Trophoblast cell (in vitro differentiated cells and primary cell): Measurements from ENCODE around the gene AFMID.
A peak's percentile ranks its signal among the peaks of the same experiment; 100 is the strongest.

Source experiments
- DNase-seq, 2 donors: peaks; one replicate each; pipeline ENCODE4 v3.0.0-alpha.2; 2016
- H2AFZ ChIP-seq: 2 replicates; pipeline ENCODE4 v1.6.1; 2013; ENCODE audit warnings: low read length, moderate library complexity, mild to moderate bottlenecking; ENCODE audit not compliant: insufficient read depth, poor library complexity
- H2AK5ac ChIP-seq: 2 replicates; pipeline ENCODE4 v1.6.1; 2013; ENCODE audit warnings: mild to moderate bottlenecking, low read length
- H2BK120ac ChIP-seq: 2 replicates; pipeline ENCODE4 v1.6.1; 2013; ENCODE audit warnings: low read length, mild to moderate bottlenecking, moderate library complexity; ENCODE audit not compliant: insufficient read depth, poor library complexity
- H2BK12ac ChIP-seq: 2 replicates; pipeline ENCODE4 v1.6.1; 2013; ENCODE audit warnings: mild to moderate bottlenecking, low read length, moderate library complexity
- H2BK5ac ChIP-seq: 2 replicates; pipeline ENCODE4 v1.6.1; 2013; ENCODE audit warnings: low read length, low read depth, moderate library complexity, mild to moderate bottlenecking; ENCODE audit not compliant: poor library complexity
- H3K14ac ChIP-seq: 2 replicates; pipeline ENCODE4 v1.6.1; 2013; ENCODE audit warnings: mild to moderate bottlenecking, low read length
- H3K18ac ChIP-seq: 2 replicates; pipeline ENCODE4 v1.6.1; 2013; ENCODE audit warnings: mild to moderate bottlenecking, low read length
- H3K23ac ChIP-seq: 2 replicates; pipeline ENCODE4 v1.6.1; 2013; ENCODE audit warnings: low read length
- H3K27ac ChIP-seq: 2 replicates; pipeline ENCODE4 v1.5.1; 2013; ENCODE audit warnings: low read depth, mild to moderate bottlenecking, inconsistent platforms, low read length, moderate library complexity
- H3K27me3 ChIP-seq: 2 replicates; pipeline ENCODE4 v1.6.1; 2013; ENCODE audit warnings: inconsistent platforms, mild to moderate bottlenecking, low read length, moderate library complexity; ENCODE audit not compliant: insufficient read depth
- H3K36me3 ChIP-seq, 2 experiments: 1 replicate in 1 of 2; 2 replicates in 1 of 2; pipeline ENCODE4 v1.6.1; 2013; ENCODE audit warnings: low read length in 2 of 2, mild to moderate bottlenecking in 2 of 2, moderate library complexity in 1 of 2; ENCODE audit not compliant: insufficient read depth in 2 of 2, control insufficient read depth in 1 of 2
- H3K4ac ChIP-seq: 2 replicates; pipeline ENCODE4 v1.6.1; 2013; ENCODE audit warnings: low read depth, mild to moderate bottlenecking, low read length, moderate library complexity
- H3K4me1 ChIP-seq, 2 experiments: 1 replicate in 1 of 2; 2 replicates in 1 of 2; pipeline ENCODE4 v1.6.1; 2013; ENCODE audit warnings: low read length in 2 of 2, mild to moderate bottlenecking in 2 of 2, moderate library complexity in 1 of 2; ENCODE audit not compliant: insufficient read depth in 2 of 2, control insufficient read depth in 1 of 2
- H3K4me2 ChIP-seq: 2 replicates; pipeline ENCODE4 v1.6.1; 2013; ENCODE audit warnings: inconsistent platforms, mild to moderate bottlenecking, low read length, moderate library complexity
- H3K4me3 ChIP-seq: 2 replicates; pipeline ENCODE4 v1.5.1; 2013; ENCODE audit warnings: mild to moderate bottlenecking, low read depth, low read length, inconsistent platforms
- H3K79me1 ChIP-seq: one replicate; pipeline ENCODE4 v1.6.1; 2013; ENCODE audit warnings: low read length
- H3K79me2 ChIP-seq: 2 replicates; pipeline ENCODE4 v1.6.1; 2013; ENCODE audit warnings: low read length, mild to moderate bottlenecking; ENCODE audit not compliant: control insufficient read depth, insufficient read depth, poor library complexity
- H3K9ac ChIP-seq: 2 replicates; pipeline ENCODE4 v1.6.1; 2013; ENCODE audit warnings: mild to moderate bottlenecking, low read length
- H3K9me3 ChIP-seq: 2 replicates; pipeline ENCODE4 v1.6.1; 2013; ENCODE audit warnings: low read depth, mild to moderate bottlenecking, control low read depth, inconsistent platforms, low read length; ENCODE audit not compliant: insufficient read depth
- H4K12ac ChIP-seq: 2 replicates; pipeline ENCODE4 v1.6.1; 2013; ENCODE audit warnings: low read depth, mild to moderate bottlenecking, low read length, moderate library complexity
- H4K8ac ChIP-seq: 2 replicates; pipeline ENCODE4 v1.6.1; 2013; ENCODE audit warnings: low read depth, mild to moderate bottlenecking, low read length, moderate library complexity
- H4K91ac ChIP-seq: one replicate; pipeline ENCODE4 v1.6.1; 2013; ENCODE audit warnings: low read depth, mild to moderate bottlenecking, low read length, moderate library complexity
- WGBS: extraction: QIAGEN DNeasy Blood & Tissue Kit; methylation state at CpG from one replicate; pipeline ENCODE4 v1.1.7; 2013; ENCODE audit warnings: missing lambda C conversion rate; ENCODE audit not compliant: insufficient read length, insufficient coverage; ENCODE audit errors: extremely low coverage; 5-methylcytosine and 5-hydroxymethylcytosine counted together

The AFMID gene

GRCh38 chr17:78211032-78211431, 23.9 kb downstream of the AFMID start:
- Histone ChIP-seq H3K27ac (no peak overlapping the region), H2AK5ac (no peak overlapping the region), H3K9me3 (no peaks in the 10 kb centered on the region), H3K9ac (no peak overlapping the region), H3K36me3 (no peaks in the 10 kb centered on the region), H2BK12ac (no peak overlapping the region), H2BK5ac (no peak overlapping the region), H3K23ac (no peak overlapping the region), H2AFZ (no peak overlapping the region), H3K14ac (no peak overlapping the region), H4K8ac (no peak overlapping the region), H3K18ac (no peak overlapping the region), H4K12ac (no peak overlapping the region), H3K4me2 (no peak overlapping the region), H2BK120ac (no peak overlapping the region), H3K79me2 (peaks cover 7% of the 10 kb centered on the region), H4K91ac (no peak overlapping the region), H3K79me1 (peaks cover 4% of the 10 kb centered on the region), H3K4me1 (peaks cover 5 to 6% of the 10 kb centered on the region in 2 experiments), H3K4me3 (no peak overlapping the region), H3K4ac (no peak overlapping the region), H3K27me3 (no peaks in the 10 kb centered on the region)
- WGBS: no CpG with 5 or more reads among the region's 11 CpGs
- DNase-seq: peak in 1 of 2 donors; percentile 46

- Histone ChIP-seq H3K9me3 (no peaks in the 10 kb centered on the region), H4K8ac (peak within 1 kb of the TSS; percentile 82), H4K12ac (peak within 1 kb of the TSS; percentile 29), H2BK12ac (no peak within 1 kb of the TSS), H2AFZ (peak within 1 kb of the TSS; percentile 87), H3K79me1 (peaks cover 4% of the 10 kb centered on the region), H3K4me1 (peaks cover 5 to 6% of the 10 kb centered on the region in 2 experiments), H3K9ac (peak within 1 kb of the TSS; percentile 45), H3K36me3 (peaks cover 10 to 11% of the 10 kb centered on the region in 2 experiments), H4K91ac (peak within 1 kb of the TSS; percentile 85), H3K18ac (peak within 1 kb of the TSS; percentile 55), H2AK5ac (peak within 1 kb of the TSS; percentile 24), H3K14ac (peak within 1 kb of the TSS; percentile 82), H3K4me3 (peak within 1 kb of the TSS; percentile 77), H3K4ac (peak within 1 kb of the TSS; percentile 95), H3K23ac (no peak within 1 kb of the TSS), H3K27ac (no peak within 1 kb of the TSS), H3K27me3 (no peaks in the 10 kb centered on the region), H3K79me2 (peaks cover 7% of the 10 kb centered on the region), H2BK120ac (peak within 1 kb of the TSS; percentile 8), H2BK5ac (peak within 1 kb of the TSS; percentile 63), H3K4me2 (peak within 1 kb of the TSS; percentile 45)
- WGBS: no CpG with 5 or more reads among the region's 60 CpGs
- peak; percentile 83 to 93 for DNase-seq
Observed at GRCh38 chr17:78214016-78214705, 27.0 kb downstream of the AFMID start, which contains the start of gene BIRC5. TSS of gene BIRC5 (plus strand) at chr17:78214253. CDS start at chr17:78214317, 64 bp downstream.

GRCh38 chr17:78214706-78215061, 27.5 kb downstream of the AFMID start:
- peaks cover 5 to 6% of the 10 kb centered on the region in 2 experiments for H3K4me1 ChIP-seq
- H2BK120ac ChIP-seq: peak overlapping the region; percentile 8
- peaks cover 15% of the 10 kb centered on the region in 2 experiments for H3K36me3 ChIP-seq
- H4K12ac ChIP-seq: peak overlapping the region; percentile 29
- no peaks in the 10 kb centered on the region for H3K27me3 ChIP-seq
- H3K4me3 ChIP-seq: peak overlapping the region; percentile 77
- DNase-seq: peak in 1 of 2 donors; percentile 7
- H3K79me1 ChIP-seq: peaks cover 4% of the 10 kb centered on the region
- peak overlapping the region; percentile 95 for H3K4ac ChIP-seq
- peak overlapping the region; percentile 45 for H3K4me2 ChIP-seq
- H3K9me3 ChIP-seq: no peaks in the 10 kb centered on the region
- peak overlapping the region; percentile 87 for H2AFZ ChIP-seq
- H3K14ac ChIP-seq: peak overlapping the region; percentile 82
- no peak overlapping the region for H3K27ac ChIP-seq
- H3K23ac ChIP-seq: no peak overlapping the region
- peak overlapping the region; percentile 55 for H3K18ac ChIP-seq
- H2AK5ac ChIP-seq: no peak overlapping the region
- H2BK12ac ChIP-seq: no peak overlapping the region
- H2BK5ac ChIP-seq: no peak overlapping the region
- H4K91ac ChIP-seq: peak overlapping the region; percentile 85
- WGBS: no CpG with 5 or more reads among the region's 5 CpGs
- peak overlapping the region; percentile 82 for H4K8ac ChIP-seq
- peaks cover 7% of the 10 kb centered on the region for H3K79me2 ChIP-seq
- H3K9ac ChIP-seq: peak overlapping the region; percentile 45

GRCh38 chr17:78219396-78220150, 32.4 kb downstream of the AFMID start:
- Histone ChIP-seq H4K12ac (no peak overlapping the region), H3K23ac (no peak overlapping the region), H3K4me3 (no peak overlapping the region), H2AFZ (no peak overlapping the region), H2BK120ac (no peak overlapping the region), H3K4me1 (peaks cover 4 to 5% of the 10 kb centered on the region in 2 experiments), H3K4me2 (no peak overlapping the region), H3K9ac (no peak overlapping the region), H4K91ac (no peak overlapping the region), H3K27ac (no peak overlapping the region), H2BK5ac (no peak overlapping the region), H4K8ac (no peak overlapping the region), H3K27me3 (no peaks in the 10 kb centered on the region), H3K9me3 (no peaks in the 10 kb centered on the region), H2AK5ac (no peak overlapping the region), H3K4ac (no peak overlapping the region), H3K36me3 (peaks cover 35 to 42% of the 10 kb centered on the region in 2 experiments), H2BK12ac (no peak overlapping the region), H3K79me1 (no peaks in the 10 kb centered on the region), H3K79me2 (peaks cover 3% of the 10 kb centered on the region), H3K18ac (no peak overlapping the region), H3K14ac (no peak overlapping the region)
- no CpG with 5 or more reads among the region's 11 CpGs for WGBS
- DNase-seq: no peak
